ENCODE measurements around the gene PC.
A peak's percentile ranks its signal among the peaks of the same experiment; 100 is the strongest.

The PC gene

DNA sequence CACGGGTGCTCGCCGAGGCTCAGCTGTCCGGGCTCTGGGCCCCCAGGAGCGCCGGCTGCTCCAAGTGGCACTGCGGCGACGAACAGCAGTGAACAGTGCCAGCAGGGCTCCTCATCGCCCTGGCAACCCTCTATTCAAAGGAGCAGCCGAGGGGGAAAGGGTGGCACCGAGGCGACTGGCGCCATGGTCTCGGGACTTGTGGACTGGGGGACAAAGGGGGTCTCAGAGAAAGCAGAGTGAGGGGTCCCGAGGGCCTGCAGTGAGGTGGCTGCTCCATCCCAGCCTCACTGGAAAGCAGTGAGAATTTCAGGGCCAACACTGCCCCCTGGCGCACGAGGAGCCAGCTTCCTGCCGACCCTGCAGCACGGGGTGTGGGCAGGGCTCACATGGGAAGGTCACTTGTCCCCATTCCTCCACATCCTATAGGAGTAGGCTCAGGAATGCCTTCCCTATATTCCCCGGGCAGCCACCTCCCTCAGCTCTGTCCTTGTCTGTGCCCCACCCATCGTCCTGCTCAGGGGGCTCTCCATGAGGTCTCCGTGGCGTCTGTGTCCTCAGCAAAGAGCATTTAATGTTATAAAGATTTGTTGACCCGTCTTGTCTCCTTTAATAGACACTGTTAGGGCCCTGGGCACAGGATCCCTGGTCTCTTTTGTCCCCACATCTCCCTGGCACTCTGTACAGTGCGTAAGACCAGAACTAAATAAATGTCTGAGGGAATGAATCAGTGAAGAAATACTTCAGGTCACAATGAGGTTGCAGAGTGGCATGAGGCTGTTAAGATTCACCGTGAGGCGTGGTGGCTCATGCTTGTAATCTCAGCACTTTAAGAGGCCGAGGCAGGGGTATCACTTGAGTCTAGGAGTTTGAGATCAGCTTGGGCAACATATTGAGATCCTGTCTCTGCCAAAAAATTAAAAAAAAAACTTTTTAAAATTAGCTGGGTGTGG, 74.9 kb downstream of the PC start:
- TF ChIP-seq, protein P1, sequence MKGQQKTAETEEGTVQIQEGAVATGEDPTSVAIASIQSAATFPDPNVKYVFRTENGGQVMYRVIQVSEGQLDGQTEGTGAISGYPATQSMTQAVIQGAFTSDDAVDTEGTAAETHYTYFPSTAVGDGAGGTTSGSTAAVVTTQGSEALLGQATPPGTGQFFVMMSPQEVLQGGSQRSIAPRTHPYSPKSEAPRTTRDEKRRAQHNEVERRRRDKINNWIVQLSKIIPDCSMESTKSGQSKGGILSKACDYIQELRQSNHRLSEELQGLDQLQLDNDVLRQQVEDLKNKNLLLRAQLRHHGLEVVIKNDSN (IDR thresholded peaks at IDR 0.05): 0 out of 2 replicates have a peak, but pooled peaks have one; percentile 32
- TF ChIP-seq, protein P2, sequence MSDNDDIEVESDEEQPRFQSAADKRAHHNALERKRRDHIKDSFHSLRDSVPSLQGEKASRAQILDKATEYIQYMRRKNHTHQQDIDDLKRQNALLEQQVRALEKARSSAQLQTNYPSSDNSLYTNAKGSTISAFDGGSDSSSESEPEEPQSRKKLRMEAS (IDR thresholded peaks at IDR 0.05): peak; percentile 55; the same call in 1 of the 2 replicates
- TF ChIP-seq ZBTB7A (IDR thresholded peaks at IDR 0.05; ENCODE audit: low read depth) (0 out of 2 replicates have a peak, but pooled peaks have one; percentile 50), NFIC (IDR thresholded peaks at IDR 0.05) (no peak), RAD21 (IDR thresholded peaks at IDR 0.05; ENCODE audit: low read depth) (peak; percentile 82)

DNA sequence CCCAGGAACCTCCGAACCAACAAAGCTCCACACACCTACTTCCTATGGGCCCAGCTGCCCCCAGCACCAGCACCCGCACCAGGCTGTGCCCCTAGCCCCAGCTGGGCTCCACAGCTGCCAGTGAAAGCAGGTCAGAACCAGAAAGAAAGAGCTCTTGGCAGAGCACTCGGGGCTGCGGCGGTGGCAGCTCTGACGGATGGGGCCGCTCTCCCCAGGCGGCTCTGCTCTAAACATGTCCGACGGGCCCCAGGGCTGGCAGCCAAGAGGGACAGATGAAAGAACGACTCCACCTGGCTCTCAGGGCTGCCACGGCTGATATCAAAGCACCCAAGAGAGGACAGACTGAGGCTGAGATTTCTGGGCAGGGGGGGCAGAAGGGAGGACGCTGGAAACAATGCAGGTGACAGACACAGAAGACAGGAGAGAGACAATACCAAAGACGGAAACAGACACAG, 75.6 kb downstream of the PC start:
- TF ChIP-seq TCF12 (IDR thresholded peaks at IDR 0.05; ENCODE audit: low read depth): 0 out of 2 replicates have a peak, but pooled peaks have one; percentile 2
- no peak for TF ChIP-seq EGR1 (IDR thresholded peaks at IDR 0.05)
- no peak for TF ChIP-seq TEAD4 (IDR thresholded peaks at IDR 0.05)
- TF ChIP-seq EP300 (IDR thresholded peaks at IDR 0.05; ENCODE audit: borderline replicate concordance): no peak
- peak; percentile 32 for TF ChIP-seq NFIC (IDR thresholded peaks at IDR 0.05)

DNA sequence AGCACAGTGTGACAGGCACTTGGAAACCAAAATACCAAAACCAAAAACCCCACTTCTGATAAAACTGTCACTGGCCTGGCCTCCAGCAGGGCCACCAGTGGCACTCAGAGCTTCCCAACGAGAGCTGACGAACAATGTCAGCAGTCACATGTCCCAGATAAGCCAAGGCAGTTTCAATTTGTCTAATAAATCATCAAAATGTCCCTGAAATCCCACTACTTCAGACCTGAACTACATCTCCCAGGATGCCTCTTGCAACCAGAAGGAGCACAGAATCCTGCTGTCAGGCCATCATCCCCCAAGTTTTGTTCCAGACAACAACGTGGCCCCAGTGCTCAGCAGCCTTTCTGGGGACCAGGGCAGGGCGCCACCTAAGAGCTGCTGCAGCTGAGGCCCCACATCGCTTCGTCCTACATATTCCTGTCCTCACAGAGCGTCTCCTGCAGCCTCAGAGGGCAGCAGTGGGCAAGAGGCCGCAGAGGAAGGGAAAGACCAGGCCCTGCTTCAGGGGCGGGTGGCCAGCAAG, 76.2 kb downstream of the PC start:
- TF ChIP-seq NFIC (IDR thresholded peaks at IDR 0.05) (no peak), CEBPB (IDR thresholded peaks at IDR 0.05) (no peak), EGR1 (IDR thresholded peaks at IDR 0.05) (no peak), ZBTB7A (IDR thresholded peaks at IDR 0.05; ENCODE audit: low read depth) (no peak), RAD21 (IDR thresholded peaks at IDR 0.05; ENCODE audit: low read depth) (no peak), CREB1 (IDR thresholded peaks at IDR 0.05; ENCODE audit: low read depth) (no peak), FOXM1 (IDR thresholded peaks at IDR 0.05; ENCODE audit: borderline replicate concordance, low read depth) (no peak), YY1 (IDR thresholded peaks at IDR 0.05; ENCODE audit: low read depth) (no peak), EP300 (IDR thresholded peaks at IDR 0.05; ENCODE audit: borderline replicate concordance) (no peak), TCF12 (IDR thresholded peaks at IDR 0.05; ENCODE audit: low read depth) (no peak), TEAD4 (IDR thresholded peaks at IDR 0.05) (no peak), TAF1 (IDR thresholded peaks at IDR 0.05; ENCODE audit: low read depth) (no peak)
- TF ChIP-seq, protein P1 (IDR thresholded peaks at IDR 0.05): no peak
- TF ChIP-seq, protein P2 (IDR thresholded peaks at IDR 0.05): no peak
- TF ChIP-seq, protein P3, sequence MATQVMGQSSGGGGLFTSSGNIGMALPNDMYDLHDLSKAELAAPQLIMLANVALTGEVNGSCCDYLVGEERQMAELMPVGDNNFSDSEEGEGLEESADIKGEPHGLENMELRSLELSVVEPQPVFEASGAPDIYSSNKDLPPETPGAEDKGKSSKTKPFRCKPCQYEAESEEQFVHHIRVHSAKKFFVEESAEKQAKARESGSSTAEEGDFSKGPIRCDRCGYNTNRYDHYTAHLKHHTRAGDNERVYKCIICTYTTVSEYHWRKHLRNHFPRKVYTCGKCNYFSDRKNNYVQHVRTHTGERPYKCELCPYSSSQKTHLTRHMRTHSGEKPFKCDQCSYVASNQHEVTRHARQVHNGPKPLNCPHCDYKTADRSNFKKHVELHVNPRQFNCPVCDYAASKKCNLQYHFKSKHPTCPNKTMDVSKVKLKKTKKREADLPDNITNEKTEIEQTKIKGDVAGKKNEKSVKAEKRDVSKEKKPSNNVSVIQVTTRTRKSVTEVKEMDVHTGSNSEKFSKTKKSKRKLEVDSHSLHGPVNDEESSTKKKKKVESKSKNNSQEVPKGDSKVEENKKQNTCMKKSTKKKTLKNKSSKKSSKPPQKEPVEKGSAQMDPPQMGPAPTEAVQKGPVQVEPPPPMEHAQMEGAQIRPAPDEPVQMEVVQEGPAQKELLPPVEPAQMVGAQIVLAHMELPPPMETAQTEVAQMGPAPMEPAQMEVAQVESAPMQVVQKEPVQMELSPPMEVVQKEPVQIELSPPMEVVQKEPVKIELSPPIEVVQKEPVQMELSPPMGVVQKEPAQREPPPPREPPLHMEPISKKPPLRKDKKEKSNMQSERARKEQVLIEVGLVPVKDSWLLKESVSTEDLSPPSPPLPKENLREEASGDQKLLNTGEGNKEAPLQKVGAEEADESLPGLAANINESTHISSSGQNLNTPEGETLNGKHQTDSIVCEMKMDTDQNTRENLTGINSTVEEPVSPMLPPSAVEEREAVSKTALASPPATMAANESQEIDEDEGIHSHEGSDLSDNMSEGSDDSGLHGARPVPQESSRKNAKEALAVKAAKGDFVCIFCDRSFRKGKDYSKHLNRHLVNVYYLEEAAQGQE (IDR thresholded peaks at IDR 0.05; ENCODE audit: low read depth): no peak

DNA sequence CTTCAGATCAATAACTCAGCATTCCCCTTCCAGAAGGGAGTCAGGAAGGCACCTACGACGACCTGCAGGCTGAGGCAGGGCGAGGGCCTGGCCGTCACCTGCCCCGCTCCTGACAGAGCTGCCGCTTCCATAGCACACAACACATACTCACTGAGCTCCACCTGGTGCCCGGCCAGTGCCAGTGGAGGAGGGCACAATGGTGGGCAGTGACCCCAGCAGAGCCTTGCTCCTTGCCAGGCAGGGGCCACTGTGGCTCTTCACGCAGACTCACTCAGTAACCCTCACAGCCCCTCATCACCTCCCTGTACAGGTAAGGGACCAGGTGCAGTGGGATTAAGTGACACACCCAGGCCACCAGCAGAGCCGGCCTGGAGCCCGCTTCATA, 76.7 kb downstream of the PC start:
- TF ChIP-seq ZBTB7A (IDR thresholded peaks at IDR 0.05; ENCODE audit: low read depth): no peak
- TF ChIP-seq NFIC (IDR thresholded peaks at IDR 0.05): no peak
- TF ChIP-seq, protein P2 (IDR thresholded peaks at IDR 0.05): no peak
- peak; percentile 12; the same call in 1 of the 2 replicates for TF ChIP-seq RAD21 (IDR thresholded peaks at IDR 0.05; ENCODE audit: low read depth)

DNA sequence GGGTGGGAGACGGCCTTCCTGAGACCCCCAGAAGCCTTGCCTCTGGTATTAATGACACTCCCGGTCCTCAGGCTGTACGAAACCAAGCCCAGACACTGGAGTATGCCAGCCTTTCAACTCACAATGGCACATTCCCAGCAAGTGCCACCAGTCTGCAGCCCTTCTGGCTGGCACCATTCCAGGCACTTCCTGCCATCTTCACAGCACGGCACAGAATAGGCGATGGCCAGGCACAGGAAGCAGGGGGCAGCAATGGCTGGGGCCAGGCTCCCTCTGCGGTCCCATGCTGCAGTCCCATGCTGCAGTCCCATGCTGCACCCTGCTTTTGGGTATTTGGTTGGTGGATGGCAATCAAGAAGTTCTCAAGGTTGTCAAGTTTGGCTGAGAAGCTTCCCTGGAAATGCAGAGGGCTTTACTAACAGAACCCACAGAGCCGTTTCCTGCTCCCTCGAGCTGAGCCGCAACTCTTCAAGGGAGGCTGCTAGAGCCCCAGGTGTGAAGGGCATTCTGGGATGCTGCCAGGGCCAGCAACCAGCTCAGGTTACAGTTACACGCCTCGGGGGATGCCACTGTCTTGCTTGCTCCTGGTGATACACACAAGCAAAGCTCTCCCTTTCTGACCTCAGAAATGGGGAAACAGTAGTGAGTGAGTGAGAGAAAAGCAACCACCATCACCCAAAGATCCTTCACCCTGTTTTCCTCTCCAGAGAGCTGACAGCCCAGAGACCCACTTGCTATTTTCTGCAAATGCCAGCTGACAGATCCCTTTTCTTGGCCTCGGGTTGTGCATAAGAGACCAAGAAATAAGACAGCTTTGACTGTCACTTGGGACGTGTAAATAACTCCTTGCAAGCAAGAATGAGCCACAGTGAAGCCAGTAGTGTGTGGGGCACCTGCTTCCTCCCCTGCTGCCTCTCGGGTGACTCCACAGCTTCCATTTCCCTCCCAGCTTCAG, 77.4 kb downstream of the PC start:
- TF ChIP-seq TAF1 (IDR thresholded peaks at IDR 0.05; ENCODE audit: low read depth) (no peak), CEBPB (IDR thresholded peaks at IDR 0.05) (no peak), RAD21 (IDR thresholded peaks at IDR 0.05; ENCODE audit: low read depth) (no peak; the same call in 1 of the 2 replicates), CREB1 (IDR thresholded peaks at IDR 0.05; ENCODE audit: low read depth) (no peak), TEAD4 (IDR thresholded peaks at IDR 0.05) (peak; percentile 8), EGR1 (IDR thresholded peaks at IDR 0.05) (no peak), FOXM1 (IDR thresholded peaks at IDR 0.05; ENCODE audit: borderline replicate concordance, low read depth) (no peak), TCF12 (IDR thresholded peaks at IDR 0.05; ENCODE audit: low read depth) (peak; percentile 77), EP300 (IDR thresholded peaks at IDR 0.05; ENCODE audit: borderline replicate concordance) (no peak; the same call in 1 of the 2 replicates), NFIC (IDR thresholded peaks at IDR 0.05) (peak; percentile 78), YY1 (IDR thresholded peaks at IDR 0.05; ENCODE audit: low read depth) (peak; percentile 57), ZBTB7A (IDR thresholded peaks at IDR 0.05; ENCODE audit: low read depth) (no peak; the same call in 1 of the 2 replicates)
- TF ChIP-seq, protein P3 (IDR thresholded peaks at IDR 0.05; ENCODE audit: low read depth): no peak
- TF ChIP-seq, protein P2 (IDR thresholded peaks at IDR 0.05): peak; percentile 97
- TF ChIP-seq, protein P1 (IDR thresholded peaks at IDR 0.05): peak; percentile 22; the same call in 1 of the 2 replicates

All from Ishikawa (cell line).